Measurements from ENCODE around the gene UTS2R. TPM values are rescaled to one million over a fixed set of nuclear protein-coding genes. Genes with fewer than 3 reads are reported as not detected.

The UTS2R gene
- under 1 TPM in 1 of 6 donors, not detected in 5; 0.39 TPM for total RNA-seq

- 4% methylated on average over 77 of the region's 109 CpGs; no CpG with 5 or more reads in 1 of the 2 donors for WGBS, 2 donors
- ATAC-seq (ENCODE audit: low FRiP score in 2 of 2) (no peak), DNase-seq (peak in 1 of 2 donors; percentile 83)
- H3K27ac ChIP-seq: no peak within 1 kb of the TSS
- peaks cover 0 to 47% (median 27%) of the 10 kb centered on the region in 4 donors for H3K27me3 ChIP-seq
- TF ChIP-seq CTCF (IDR thresholded peaks at IDR 0.05): no peak
- TF ChIP-seq POLR2A (IDR thresholded peaks at IDR 0.05): no peak
- TF ChIP-seq EP300 (IDR thresholded peaks at IDR 0.05): no peak
- no peak for TF ChIP-seq POLR2AphosphoS5 (IDR thresholded peaks at IDR 0.05)
- no peaks in the 10 kb centered on the region for H3K9me3 ChIP-seq
- no peaks in the 10 kb centered on the region for H3K36me3 ChIP-seq
- peaks cover 17 to 32% (median 22%) of the 10 kb centered on the region in 4 donors for H3K4me1 ChIP-seq
- H3K4me3 ChIP-seq: peak within 1 kb of the TSS; percentile 10 to 33 (median 24)
Observed at GRCh38 chr17:82371333-82372248, at the start of gene UTS2R. Gene UTS2R (plus strand): TSS chr17:82371765. CDS start chr17:82374325, 2,560 bp downstream.

GRCh38 chr17:82321947-82322466 lies 49.6 kb upstream of the UTS2R start:
- Histone ChIP-seq H3K4me1 (peaks cover 4 to 11% (median 7%) of the 10 kb centered on the region in 4 donors), H3K9me3 (no peaks in the 10 kb centered on the region), H3K36me3 (peaks cover 0 to 3% (median 0%) of the 10 kb centered on the region in 4 donors), H3K27me3 (no peaks in the 10 kb centered on the region), H3K4me3 (no peak overlapping the region), H3K27ac (no peak overlapping the region)
- WGBS, 2 donors: 70% methylated on average over 21 of the region's 21 CpGs; no CpG with 5 or more reads in 1 of the 2 donors
- peak in 1 of 2 donors; percentile 3 for ATAC-seq (ENCODE audit: low FRiP score in 2 of 2)
- DNase-seq: peak in 1 of 2 donors; percentile 75
- no peak for TF ChIP-seq POLR2AphosphoS5 (IDR thresholded peaks at IDR 0.05)
- no peak for TF ChIP-seq CTCF (IDR thresholded peaks at IDR 0.05)
- TF ChIP-seq EP300 (IDR thresholded peaks at IDR 0.05): no peak

GRCh38 chr17:82322526-82323453 lies 48.8 kb upstream of the UTS2R start:
- no peak for TF ChIP-seq EP300 (IDR thresholded peaks at IDR 0.05)
- no peak for TF ChIP-seq CTCF (IDR thresholded peaks at IDR 0.05)
- TF ChIP-seq POLR2AphosphoS5 (IDR thresholded peaks at IDR 0.05): no peak
- no peak for TF ChIP-seq POLR2A (IDR thresholded peaks at IDR 0.05)
- WGBS, 2 donors: 88 to 89% methylated on average over 11 to 28 of the region's 28 CpGs
- H3K4me3 ChIP-seq: no peak overlapping the region
- H3K27me3 ChIP-seq: no peaks in the 10 kb centered on the region
- peaks cover 4 to 11% (median 7%) of the 10 kb centered on the region in 4 donors for H3K4me1 ChIP-seq
- ATAC-seq (ENCODE audit: low FRiP score in 2 of 2): no peak
- H3K27ac ChIP-seq: no peak overlapping the region
- H3K36me3 ChIP-seq: peaks cover 0 to 3% (median 0%) of the 10 kb centered on the region in 4 donors
- H3K9me3 ChIP-seq: no peaks in the 10 kb centered on the region
- DNase-seq: peak in 1 of 2 donors; percentile 68

GRCh38 chr17:82323514-82324234 lies 47.9 kb upstream of the UTS2R start:
- TF ChIP-seq POLR2AphosphoS5 (IDR thresholded peaks at IDR 0.05) (no peak), POLR2A (IDR thresholded peaks at IDR 0.05) (no peak), CTCF (IDR thresholded peaks at IDR 0.05) (no peak), EP300 (IDR thresholded peaks at IDR 0.05) (no peak)
- WGBS, 2 donors: 68 to 75% methylated on average over 16 to 21 of the region's 21 CpGs

More at GRCh38 chr17:82323514-82324234, 47.9 kb upstream of the UTS2R start:
- no peaks in the 10 kb centered on the region for H3K27me3 ChIP-seq
- ATAC-seq (ENCODE audit: low FRiP score in 2 of 2) (no peak), DNase-seq (peak in 1 of 2 donors; percentile 70)
- peaks cover 4 to 11% (median 7%) of the 10 kb centered on the region in 4 donors for H3K4me1 ChIP-seq
- H3K36me3 ChIP-seq: peaks cover 0 to 3% (median 0%) of the 10 kb centered on the region in 4 donors
- no peak overlapping the region for H3K27ac ChIP-seq
- no peaks in the 10 kb centered on the region for H3K9me3 ChIP-seq
- no peak overlapping the region for H3K4me3 ChIP-seq

All from upper lobe of left lung (tissue), 6 donors.